Jurkat, Clone E6-1 (cell line): ENCODE results near the gene HIVEP3.
A peak's percentile ranks its signal among the peaks of the same experiment; 100 is the strongest.
"Not testable (repeated sequence)": the region's sequence is repeated elsewhere in the genome, so short reads cannot be mapped to it uniquely, and the experiment has no call there.

Experiments used
- DNase-seq: peaks from one replicate; pipeline ENCODE4 v3.0.0-alpha.2; 2011; ENCODE audit warnings: low read depth, low spot score
- H3K4me3 ChIP-seq: 2 replicates; pipeline ENCODE4 v1.5.1; 2011; ENCODE audit warnings: mild to moderate bottlenecking, low read length, control low read depth, moderate library complexity

HIVEP3 gene

DNA sequence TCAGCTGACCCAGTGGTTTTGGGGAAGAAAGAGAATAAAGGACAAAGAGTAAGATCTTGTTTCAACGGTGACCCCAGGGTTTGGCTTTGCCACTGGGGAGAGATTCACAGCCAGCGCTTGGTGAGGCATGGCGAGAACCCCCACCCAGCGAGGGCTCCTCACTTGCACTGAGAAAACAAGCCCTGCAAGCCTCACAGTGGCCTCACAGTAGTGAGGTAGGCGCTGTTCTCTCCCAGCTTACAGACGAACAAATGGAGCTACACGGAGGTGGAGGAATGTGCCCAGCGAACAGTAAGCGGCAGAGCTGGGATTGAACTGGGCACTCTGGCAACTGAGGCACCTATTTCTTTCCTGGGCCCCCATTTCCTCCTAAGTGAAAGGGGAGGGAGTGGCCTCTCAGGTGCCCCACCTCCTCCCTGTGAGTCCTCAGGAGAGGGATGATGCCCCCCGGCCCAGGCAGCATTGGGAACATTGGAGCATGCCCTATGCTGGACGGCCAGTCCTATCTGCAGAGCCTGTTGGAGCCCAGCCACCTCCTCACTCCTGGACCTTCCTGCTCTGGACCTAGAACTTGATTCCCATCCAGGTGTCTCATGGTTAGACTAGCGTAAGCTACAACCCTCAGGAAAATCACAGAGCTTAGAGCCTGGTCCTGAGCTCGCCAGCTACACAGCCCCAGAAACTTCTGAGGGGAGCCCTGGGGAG, 360.8 kb downstream of the HIVEP3 start:
- no peak overlapping the region for H3K4me3 ChIP-seq
- DNase-seq = no peak

DNA sequence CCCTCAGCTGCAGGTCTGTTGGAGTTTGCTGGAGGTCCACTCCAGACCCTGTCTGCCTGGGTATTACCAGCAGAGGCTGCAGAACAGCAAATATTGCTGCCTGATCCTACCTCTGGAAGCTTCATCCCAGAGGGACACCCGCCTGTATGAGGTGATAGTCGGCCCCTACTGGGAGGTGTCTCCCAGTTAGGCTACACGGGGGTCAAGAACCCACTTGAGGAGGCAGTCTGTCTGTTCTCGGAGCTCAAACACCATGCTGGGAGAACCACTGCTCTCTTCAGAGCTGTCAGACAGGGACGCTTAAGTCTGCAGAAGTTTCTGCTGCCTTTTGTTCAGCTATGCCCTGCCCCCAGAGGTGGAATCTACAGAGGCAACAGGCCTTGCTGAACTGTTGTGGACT, 364.0 kb downstream of the HIVEP3 start:
- not testable (repeated sequence) for H3K4me3 ChIP-seq, DNase-seq

DNA sequence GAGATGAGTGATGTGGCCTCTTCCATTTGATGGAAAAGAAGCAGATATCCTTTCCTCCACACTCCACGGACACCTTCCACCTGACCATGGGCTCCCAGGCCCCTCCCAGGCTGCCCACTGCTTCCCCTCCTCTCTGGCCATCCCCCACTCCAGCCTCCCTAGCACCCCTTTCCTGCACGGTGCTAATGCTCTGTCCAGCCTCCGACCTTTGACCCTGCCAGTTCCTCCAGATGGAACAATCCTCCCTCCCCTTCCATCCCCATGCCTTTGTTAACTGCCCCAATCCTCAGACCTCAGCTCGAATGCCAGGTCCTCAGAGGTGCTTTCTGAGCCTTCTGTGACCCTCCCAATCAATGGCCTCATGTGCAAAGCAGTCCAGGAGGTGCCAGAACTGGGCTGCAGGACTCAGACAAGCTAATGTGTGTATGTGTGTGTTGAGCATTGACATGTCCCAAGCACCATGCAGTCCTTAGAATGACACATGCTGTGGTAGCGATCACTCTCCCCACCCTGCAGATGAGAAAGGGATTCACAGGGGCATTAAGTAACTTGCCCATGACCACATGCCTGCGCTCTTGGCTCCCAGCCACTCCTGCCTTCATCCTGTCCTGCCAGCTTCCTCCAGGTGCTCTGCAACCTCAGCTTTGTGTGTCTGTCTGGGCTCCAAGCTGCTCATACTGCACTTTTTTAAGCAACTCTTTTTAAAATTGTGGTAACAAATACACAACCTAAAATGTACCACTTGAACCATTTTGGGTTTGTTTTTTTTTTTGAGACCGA, 370.8 kb downstream of the HIVEP3 start:
- DNase-seq = peak; percentile 7
- no peak overlapping the region for H3K4me3 ChIP-seq

GRCh38 chr1:41547336-41547735, 371.4 kb downstream of the HIVEP3 start:
- no peak for DNase-seq
- no peak overlapping the region for H3K4me3 ChIP-seq

GRCh38 chr1:41546833-41547135, 371.9 kb downstream of the HIVEP3 start:
- no peak for DNase-seq
- no peak overlapping the region for H3K4me3 ChIP-seq

DNA sequence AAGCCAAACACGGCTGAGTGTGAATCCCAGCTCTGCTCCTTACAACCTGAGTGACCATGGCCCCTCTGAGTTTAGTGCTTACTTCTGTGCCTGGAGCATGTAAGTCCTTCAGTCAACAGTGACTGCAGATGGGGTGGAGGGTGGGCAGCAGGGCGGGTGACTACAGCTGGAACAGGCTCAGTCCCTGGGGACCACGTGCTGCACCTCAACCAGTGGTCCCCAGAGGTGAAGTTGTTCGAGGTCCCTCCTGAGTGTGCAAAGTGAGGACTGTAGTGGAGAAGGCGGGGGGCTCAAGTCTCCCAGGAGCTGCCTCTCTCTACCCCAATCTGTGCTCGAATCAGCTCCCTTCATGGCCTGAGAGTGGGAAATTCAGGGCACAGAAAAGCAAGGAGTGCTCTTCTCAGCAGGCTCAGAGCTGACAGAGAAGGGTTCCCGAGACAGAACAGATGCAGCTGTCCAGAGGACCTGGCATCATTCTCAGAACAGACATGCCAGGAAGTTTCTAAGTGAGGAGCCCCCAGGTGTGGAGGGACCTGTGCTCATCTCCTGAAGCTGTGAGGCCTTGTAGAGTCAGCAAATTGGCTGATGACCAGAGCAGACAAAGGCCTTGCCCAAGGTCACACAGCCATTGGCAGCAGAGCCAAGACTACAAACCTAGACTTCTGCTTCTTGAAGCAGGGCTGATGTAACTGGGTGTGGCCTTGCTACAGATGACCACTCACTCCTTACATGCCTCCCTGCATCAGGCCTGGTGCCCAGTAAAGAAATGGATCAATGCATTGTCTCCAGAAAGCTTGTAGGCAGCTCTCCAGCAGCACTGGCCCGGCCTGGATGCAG, 372.5 kb downstream of the HIVEP3 start:
- DNase-seq = no peak
- H3K4me3 ChIP-seq = no peak overlapping the region

DNA sequence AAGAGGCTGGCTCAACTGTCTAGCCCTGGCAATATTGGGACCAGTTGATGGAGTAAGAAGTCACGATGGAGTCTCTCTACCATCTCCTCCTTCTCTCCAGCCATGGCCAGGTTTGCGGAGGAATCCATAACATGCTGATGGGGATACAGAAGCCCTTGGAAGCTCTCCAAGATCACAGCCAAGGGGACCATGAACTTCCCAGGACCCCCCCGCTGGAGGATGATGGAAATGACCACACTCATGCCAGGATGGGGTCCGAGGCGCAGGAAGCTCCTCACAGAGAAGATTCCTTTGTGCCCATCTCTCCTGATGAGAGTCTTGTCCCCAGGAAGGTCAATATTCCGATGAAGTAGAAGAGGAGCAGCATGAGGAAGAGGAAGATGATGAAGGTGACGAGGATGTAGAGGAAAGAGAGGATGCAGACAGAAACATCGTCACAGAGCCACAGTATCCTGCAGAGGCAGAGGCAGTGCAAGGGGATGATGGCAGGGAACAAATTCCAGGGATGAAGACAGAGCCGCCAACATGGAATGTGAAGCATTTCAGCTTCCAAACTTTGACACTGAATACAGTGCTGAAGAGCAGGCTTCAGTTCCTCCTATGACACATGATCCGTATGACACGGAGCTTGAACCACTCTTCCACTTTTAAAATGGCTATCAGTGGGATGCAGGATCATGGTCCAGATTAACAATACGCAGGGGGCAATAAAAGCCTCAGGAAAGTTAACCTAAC, 376.4 kb downstream of the HIVEP3 start:
- DNase-seq = no peak
- no peak overlapping the region for H3K4me3 ChIP-seq

GRCh38 chr1:41541592-41541952, 377.1 kb downstream of the HIVEP3 start:
- H3K4me3 ChIP-seq = no peak overlapping the region
- no peak for DNase-seq

DNA sequence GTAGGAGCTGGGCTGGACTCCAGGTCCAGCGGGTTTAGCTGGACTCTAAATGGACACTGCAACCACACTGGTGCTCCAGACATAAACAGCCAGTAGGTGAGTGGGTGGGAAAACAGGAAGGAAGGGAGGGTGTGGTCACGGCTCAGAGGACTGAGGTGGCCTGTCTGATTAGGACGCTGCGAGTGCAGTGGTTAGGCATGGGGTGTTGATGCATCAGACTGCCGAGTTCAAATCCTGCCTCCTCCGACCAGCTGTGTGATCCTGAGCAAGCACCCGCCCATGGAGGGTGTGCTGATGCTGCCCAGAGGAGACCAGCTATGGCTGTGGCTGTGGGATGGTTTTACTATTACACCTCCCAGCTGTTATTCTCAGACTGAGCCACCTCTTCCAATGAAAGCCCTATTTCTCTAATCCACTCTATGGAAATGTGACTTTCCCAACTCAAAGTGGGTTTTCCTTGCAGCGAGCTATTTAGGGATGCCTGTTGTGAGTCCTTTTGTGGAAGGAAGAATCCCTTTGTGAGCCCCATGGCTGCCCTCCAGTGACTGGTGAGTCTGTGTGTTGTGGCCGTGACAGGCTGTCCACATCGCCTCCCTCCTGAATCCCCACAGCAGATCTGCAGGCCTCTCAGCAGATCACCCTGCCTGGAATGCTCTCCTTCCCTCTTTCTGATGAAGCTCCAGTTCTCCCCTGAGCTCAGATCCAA, 377.7 kb downstream of the HIVEP3 start:
- H3K4me3 ChIP-seq = no peak overlapping the region
- no peak for DNase-seq

- no peak overlapping the region for H3K4me3 ChIP-seq
- DNase-seq = no peak
These were observed 378.7 kb downstream of the HIVEP3 start for GRCh38 chr1:41539999-41540398.

DNA sequence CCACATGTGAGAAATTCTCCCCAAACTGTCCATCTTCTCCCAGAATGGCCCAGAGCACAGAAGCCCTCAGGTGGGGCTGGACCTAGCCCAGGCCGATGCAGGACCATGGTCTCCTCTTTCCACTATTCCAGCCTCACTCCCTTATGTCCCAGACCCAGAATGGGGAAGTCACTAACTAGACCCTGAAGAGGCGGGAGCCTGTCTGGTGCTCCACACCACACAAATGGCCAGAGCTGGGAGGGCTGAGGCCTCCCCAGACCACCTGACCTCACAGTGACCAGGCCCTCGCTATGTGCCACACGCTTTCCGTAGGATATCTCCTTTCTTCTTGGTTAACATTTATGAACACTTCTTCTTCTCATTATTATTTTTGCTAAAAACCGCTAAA, 379.3 kb downstream of the HIVEP3 start:
- DNase-seq = no peak
- H3K4me3 ChIP-seq = no peak overlapping the region

DNA sequence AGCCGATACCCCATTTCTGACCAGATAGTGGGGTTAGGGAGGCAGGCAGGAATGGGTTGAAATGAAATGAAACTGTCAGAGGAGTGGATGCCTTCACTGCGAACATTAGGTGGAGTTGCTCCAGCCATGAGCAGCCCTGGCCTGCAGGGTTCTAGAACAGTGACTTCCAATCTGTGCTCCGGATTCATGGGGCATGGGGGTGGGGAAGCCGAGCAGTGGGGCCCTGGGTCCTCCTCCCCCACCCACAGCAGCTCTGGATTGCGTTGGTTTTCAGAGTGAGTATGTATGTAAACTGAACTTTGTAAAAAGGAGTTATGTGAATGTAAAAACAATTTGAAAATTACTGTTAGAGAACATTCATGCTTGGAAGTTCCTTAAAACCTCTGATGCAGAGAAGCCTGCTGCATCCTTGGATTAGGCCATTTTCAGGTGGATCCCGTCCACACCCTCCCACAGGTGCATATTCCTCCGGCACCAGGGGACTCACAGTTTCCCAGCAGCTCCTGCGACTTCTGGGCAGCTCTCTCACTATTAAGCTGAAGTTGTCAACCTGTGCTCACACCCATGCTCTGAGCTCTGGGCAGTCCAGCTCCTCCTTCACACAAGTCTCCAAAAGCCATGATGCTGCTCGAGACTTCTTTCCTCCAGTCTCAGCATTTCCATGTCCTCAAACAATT, 379.8 kb downstream of the HIVEP3 start:
- DNase-seq = no peak
- no peak overlapping the region for H3K4me3 ChIP-seq

DNA sequence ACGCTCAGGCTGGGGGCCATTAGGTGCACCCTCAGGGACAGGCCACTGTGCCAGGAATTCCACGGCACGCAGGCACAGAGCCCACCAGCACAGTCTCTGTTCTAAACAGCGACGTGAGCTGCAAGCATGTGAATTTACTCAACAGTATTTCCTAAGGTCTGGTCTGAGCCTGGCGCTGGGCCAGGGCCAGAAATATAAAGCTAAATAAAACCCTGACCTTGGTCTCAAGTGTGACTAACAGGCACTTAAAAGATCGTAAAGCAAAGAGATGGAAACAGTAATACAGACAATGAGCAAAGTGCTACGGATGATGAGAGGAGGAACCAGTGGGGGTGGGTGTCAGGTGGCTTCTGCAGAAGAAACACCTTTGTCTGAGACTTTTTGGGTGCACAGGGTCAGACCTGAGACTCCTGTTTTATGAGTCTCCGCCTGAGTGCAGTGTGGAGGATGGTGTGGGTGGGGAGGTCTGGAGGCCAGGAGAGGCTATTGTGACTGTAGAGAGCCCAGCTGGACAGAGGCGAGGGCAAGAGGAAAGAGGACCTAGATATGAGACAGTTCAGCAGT, 380.9 kb downstream of the HIVEP3 start:
- no peak overlapping the region for H3K4me3 ChIP-seq
- no peak for DNase-seq

GRCh38 chr1:41537251-41537650, 381.5 kb downstream of the HIVEP3 start:
- H3K4me3 ChIP-seq = no peak overlapping the region
- no peak for DNase-seq

DNA sequence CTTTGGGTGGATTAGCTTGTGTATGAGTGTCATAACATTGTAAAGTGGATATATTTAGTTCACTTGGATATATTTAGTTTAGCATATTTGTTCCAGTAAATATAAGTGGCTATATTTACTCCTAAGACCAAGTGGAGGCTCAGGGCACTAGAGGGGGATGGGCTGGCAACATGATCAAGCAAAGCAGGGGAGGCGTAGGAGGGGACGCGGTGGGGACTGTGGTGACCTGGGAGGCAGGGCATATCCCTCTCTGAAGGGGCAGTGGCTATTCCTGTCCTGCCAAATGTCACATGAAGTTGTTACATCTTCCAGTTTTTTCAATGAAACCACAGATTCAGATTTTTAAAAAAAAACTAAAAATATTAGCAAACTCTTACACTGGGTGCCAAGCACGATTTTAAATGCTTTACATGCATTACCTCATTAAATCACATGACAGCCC, 382.3 kb downstream of the HIVEP3 start:
- H3K4me3 ChIP-seq = no peak overlapping the region
- DNase-seq = no peak

DNA sequence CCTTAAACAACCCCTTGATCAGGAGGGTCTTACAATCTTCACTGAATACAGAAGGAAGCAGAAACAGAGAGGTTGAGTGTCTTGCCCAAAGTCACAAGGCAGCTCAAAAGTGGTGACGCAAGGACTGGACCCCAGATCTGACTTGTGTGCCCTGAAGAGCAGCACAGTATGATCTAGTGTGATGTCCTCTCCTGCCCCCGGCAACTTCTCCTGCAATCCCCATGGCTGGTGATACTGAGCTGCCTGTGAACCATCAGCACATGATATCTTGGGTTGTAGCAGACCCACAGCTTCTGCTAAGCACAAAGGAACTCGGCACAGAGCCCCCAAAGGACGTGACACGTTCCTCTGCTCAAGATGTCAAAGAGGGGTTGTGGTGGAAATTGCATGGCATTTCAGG, 383.0 kb downstream of the HIVEP3 start:
- H3K4me3 ChIP-seq = no peak overlapping the region

DNA sequence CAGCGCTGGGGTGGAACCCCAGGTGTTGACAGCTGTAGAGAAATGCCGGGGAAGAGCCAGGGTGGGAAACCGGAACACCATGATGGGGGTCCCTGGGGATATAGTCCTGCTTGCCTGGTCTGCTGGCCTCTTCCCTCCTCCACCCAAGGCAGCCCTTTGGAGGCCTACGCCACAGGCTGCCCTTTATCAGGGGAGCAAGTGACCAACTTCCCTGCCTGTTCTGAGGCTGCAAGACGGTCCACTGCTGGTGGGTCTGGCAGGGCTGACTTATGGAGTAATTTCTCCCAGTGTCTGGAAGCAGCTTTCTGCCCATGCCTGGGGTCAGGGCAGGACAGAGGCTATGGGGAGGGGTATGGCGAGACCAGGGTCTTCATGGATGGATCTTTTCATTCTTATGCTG, 383.4 kb downstream of the HIVEP3 start:
- H3K4me3 ChIP-seq = no peak overlapping the region
- DNase-seq = no peak

More for the DNA sequence above, 383.0 kb downstream of the HIVEP3 start:
- DNase-seq = no peak
